ENCODE results near the gene EFHC1. TPM values are rescaled to one million over a fixed set of nuclear protein-coding genes. Genes with fewer than 3 reads are reported as not detected.
"Not testable (repeated sequence)": the region's sequence is repeated elsewhere in the genome, so short reads cannot be mapped to it uniquely, and the experiment has no call there.

The EFHC1 gene
- polyA plus RNA-seq, 1 donor from 2014 or later, result 173 TPM

GRCh38 chr6:52426667-52427066 is 6.5 kb downstream of the EFHC1 start:
- Histone ChIP-seq H3K9me2 (ENCODE audit: insufficient read depth, low read length) (no peaks in the 10 kb centered on the region), H4K20me1 (ENCODE audit: insufficient read depth) (no peaks in the 10 kb centered on the region), H3F3A (ENCODE audit: insufficient read depth, low read length, poor library complexity, severe bottlenecking) (no peaks in the 10 kb centered on the region), H3K79me2 (replicated peaks; ENCODE audit: insufficient read depth, low read length) (peaks cover 7% of the 10 kb centered on the region), H3K4me3 (ENCODE audit: low read length) (no peak overlapping the region), H3K9me3 (ENCODE audit: low read length) (no peaks in the 10 kb centered on the region), H3K27me3 (ENCODE audit: insufficient read depth, low read depth, low read length) (no peaks in the 10 kb centered on the region), H3K4me2 (ENCODE audit: low read length) (no peak overlapping the region), H3K9ac (ENCODE audit: low read length) (no peak overlapping the region), H3K27ac (ENCODE audit: low read length) (no peak overlapping the region), H3K36me3 (ENCODE audit: insufficient read depth, low read length) (peaks cover 4% of the 10 kb centered on the region), H2AFZ (ENCODE audit: low read depth, low read length) (no peak overlapping the region)
- TF ChIP-seq REST (IDR thresholded peaks at IDR 0.05; ENCODE audit: borderline replicate concordance), result no peak
- TF ChIP-seq RAD21 (conservative IDR thresholded peaks at IDR 0.05), result no peak
- TF ChIP-seq MXI1 (conservative IDR thresholded peaks at IDR 0.05; ENCODE audit: poor library complexity, severe bottlenecking), result no peak
- no peak for TF ChIP-seq CTCF (IDR thresholded peaks at IDR 0.05; ENCODE audit: poor library complexity, severe bottlenecking)
- TF ChIP-seq EP300 (conservative IDR thresholded peaks at IDR 0.05; ENCODE audit: poor library complexity, severe bottlenecking), result no peak
- no peak for TF ChIP-seq SMC3 (conservative IDR thresholded peaks at IDR 0.05; ENCODE audit: poor library complexity)
- no peak for TF ChIP-seq EZH2 (IDR thresholded peaks at IDR 0.05; ENCODE audit: borderline replicate concordance, insufficient read depth, low read length, poor library complexity, severe bottlenecking)
- TF ChIP-seq TAF1 (IDR thresholded peaks at IDR 0.05; ENCODE audit: low read depth), result no peak

- not testable (repeated sequence) for H3K4me2 ChIP-seq (ENCODE audit: low read length); H2AFZ ChIP-seq (ENCODE audit: low read depth, low read length); H3K9me3 ChIP-seq (ENCODE audit: low read length); H3K9ac ChIP-seq (ENCODE audit: low read length); H3K27me3 ChIP-seq (ENCODE audit: insufficient read depth, low read depth, low read length); H3F3A ChIP-seq (ENCODE audit: insufficient read depth, low read length, poor library complexity, severe bottlenecking); H3K79me2 ChIP-seq (replicated peaks; ENCODE audit: insufficient read depth, low read length); H3K27ac ChIP-seq (ENCODE audit: low read length); H4K20me1 ChIP-seq (ENCODE audit: insufficient read depth); H3K36me3 ChIP-seq (ENCODE audit: insufficient read depth, low read length); H3K4me3 ChIP-seq (ENCODE audit: low read length); H3K9me2 ChIP-seq (ENCODE audit: insufficient read depth, low read length)
Observed at GRCh38 chr6:52433294-52433693, 13.2 kb downstream of the EFHC1 start.

- TF ChIP-seq EZH2 (IDR thresholded peaks at IDR 0.05; ENCODE audit: borderline replicate concordance, insufficient read depth, low read length, poor library complexity, severe bottlenecking) (no peak), POLR2AphosphoS5 (IDR thresholded peaks at IDR 0.05) (no peak), RAD21 (conservative IDR thresholded peaks at IDR 0.05) (no peak), CTCF (IDR thresholded peaks at IDR 0.05; ENCODE audit: poor library complexity, severe bottlenecking) (no peak), SMC3 (conservative IDR thresholded peaks at IDR 0.05; ENCODE audit: poor library complexity) (no peak), MXI1 (conservative IDR thresholded peaks at IDR 0.05; ENCODE audit: poor library complexity, severe bottlenecking) (no peak), REST (IDR thresholded peaks at IDR 0.05; ENCODE audit: borderline replicate concordance) (no peak)
- H4K20me1 ChIP-seq (ENCODE audit: insufficient read depth), result no peaks in the 10 kb centered on the region
Observed at GRCh38 chr6:52435345-52435744, 15.2 kb downstream of the EFHC1 start.

More at GRCh38 chr6:52435345-52435744, 15.2 kb downstream of the EFHC1 start:
- Histone ChIP-seq H3K4me3 (ENCODE audit: low read length) (no peak overlapping the region), H3K27ac (ENCODE audit: low read length) (no peak overlapping the region), H3K9me2 (ENCODE audit: insufficient read depth, low read length) (no peaks in the 10 kb centered on the region), H3K9me3 (ENCODE audit: low read length) (no peaks in the 10 kb centered on the region), H3K27me3 (ENCODE audit: insufficient read depth, low read depth, low read length) (no peaks in the 10 kb centered on the region), H3K36me3 (ENCODE audit: insufficient read depth, low read length) (no peaks in the 10 kb centered on the region), H3K79me2 (replicated peaks; ENCODE audit: insufficient read depth, low read length) (no peaks in the 10 kb centered on the region), H3K4me2 (ENCODE audit: low read length) (no peak overlapping the region), H2AFZ (ENCODE audit: low read depth, low read length) (no peak overlapping the region), H3K9ac (ENCODE audit: low read length) (no peak overlapping the region), H3F3A (ENCODE audit: insufficient read depth, low read length, poor library complexity, severe bottlenecking) (no peaks in the 10 kb centered on the region)

Measured in neural cell (in vitro differentiated cells).